Stimulated activated CD8-positive, alpha-beta memory T cell treated with anti-CD3 and anti-CD28 coated beads, Interleukin-7, amount 100 ng/mL, for 48 hours (primary cell): ENCODE measurements around the gene JPT1.
"Not testable (repeated sequence)": the region's sequence is repeated elsewhere in the genome, so short reads cannot be mapped to it uniquely, and the experiment has no call there.

ENCODE experiments used
- DNase-seq, 2 donors: peaks; one replicate each; pipeline ENCODE4 v3.0.0-alpha.2; 2020; ENCODE audit warnings: low read depth in 1 of 2; ENCODE audit errors: extremely low read depth in 1 of 2

JPT1 gene, protein sequence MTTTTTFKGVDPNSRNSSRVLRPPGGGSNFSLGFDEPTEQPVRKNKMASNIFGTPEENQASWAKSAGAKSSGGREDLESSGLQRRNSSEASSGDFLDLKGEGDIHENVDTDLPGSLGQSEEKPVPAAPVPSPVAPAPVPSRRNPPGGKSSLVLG

DNA sequence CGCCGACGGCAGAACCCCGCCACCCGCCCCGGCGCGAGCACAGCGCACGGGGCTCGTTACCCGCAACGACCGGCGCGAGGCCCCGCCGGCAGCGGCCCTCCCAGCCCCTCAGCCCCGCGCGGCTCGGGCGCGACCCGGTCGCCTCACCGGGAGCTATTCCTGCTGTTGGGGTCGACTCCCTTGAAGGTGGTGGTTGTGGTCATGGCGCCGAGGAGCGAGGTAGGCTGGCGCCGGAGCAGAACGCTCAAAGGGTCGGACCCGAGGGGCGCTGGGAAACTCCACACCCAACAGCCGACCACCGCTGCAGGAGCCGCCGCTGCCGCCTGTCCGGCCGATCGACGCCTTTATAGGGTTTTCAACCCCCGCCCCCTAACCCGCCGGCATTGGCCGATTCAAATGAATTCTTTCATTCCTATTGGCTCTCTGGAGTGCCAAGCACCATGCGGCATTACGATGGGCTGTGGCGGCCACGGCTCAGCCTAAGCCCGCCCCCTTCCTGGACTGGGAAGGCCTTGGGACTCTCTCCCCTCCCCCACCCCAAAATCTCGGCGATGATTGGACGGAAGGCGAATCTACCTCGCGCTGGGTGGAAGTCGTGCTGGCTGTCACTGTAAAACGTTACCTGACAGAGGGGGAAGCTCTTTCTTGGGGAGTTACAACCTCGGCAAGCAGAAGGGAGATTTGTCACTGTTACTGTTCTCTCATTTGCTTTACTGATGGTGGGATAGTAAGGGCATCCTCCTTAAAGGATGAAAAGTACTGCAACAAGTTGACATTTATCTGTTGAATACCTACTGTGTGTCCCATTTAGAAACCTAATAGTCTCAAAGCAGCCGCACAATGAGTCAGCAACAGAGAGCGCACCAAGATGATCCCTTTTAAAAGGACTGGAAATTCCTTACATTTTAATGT is at the start of gene JPT1:
Gene JPT1 (minus strand): TSS at position 318 of the 912 bp plus-strand sequence. CDS start 115 bp downstream, at position 203.
- DNase-seq = peak; percentile 93 to 98

DNA sequence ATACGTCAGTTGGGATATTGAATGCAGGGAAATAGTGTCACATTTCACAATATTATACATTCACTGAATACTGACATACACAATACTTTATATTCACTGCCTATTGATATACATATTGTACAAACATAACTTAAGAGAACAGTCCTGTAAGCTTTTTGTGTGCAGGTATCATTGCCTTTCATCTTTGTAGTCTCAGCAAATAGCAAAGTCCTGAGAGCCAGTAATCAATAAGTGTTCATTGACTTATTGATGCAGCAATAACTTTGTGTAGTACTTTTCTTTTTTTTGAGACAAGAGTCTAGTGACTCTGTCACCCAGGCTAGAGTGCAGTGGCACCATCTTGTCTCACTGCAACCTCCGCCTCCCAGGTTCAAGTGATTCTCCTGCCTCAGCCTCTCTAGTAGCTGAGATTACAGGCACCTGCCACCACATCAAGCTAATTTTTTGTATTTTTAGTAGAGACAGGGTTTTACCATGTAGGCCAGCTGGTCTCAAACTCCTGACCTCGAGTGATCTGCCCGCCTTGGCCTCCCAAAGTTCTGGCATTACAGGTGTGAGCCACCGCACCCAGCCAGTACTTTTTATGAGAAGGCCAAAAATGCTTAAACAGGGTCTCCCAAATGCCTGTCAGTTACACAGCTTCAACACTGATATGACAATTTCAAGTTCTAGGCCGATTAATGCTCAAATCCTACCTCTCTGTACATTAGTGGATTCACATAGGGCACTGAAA is 45.7 kb upstream of the JPT1 start:
- no peak for DNase-seq

DNA sequence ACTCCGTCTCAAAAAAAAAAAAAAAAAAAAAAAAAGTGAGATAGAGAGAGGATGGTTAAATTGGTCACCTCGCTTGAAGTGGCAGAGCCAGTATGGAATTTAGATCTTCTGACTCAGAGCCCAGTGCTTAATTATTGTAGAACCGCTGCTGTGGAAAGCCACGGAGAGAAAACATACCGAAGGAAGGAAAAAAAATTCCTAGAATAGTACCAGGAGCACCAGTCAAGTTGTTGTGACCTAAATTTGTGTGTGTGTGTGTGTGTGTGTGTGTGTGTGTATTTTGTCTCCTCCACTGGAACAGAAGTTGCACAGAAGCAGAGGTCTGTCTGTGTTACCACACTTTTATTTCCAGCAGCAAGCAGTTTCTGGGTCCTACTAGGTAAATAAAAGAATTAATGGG is 40.6 kb upstream of the JPT1 start:
- DNase-seq = no peak

DNA sequence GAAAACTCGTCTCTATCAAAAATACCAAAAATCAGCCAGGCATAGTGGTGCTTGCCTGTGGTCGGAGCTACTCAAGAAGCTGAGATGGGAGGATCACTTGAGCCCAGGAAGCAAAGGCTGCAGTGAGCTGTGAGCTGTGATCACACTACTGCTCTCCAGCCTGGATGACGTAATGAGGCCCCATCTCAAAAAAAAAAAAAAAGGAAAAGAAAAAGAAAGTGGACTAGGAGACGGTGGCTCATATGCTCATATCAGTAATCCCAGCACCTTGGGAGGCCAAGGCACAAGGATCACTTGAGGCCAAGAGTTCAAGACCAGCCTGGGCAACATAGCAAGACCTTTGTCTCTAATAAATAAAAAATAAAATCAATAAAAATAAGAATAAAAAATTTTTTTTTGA is 37.3 kb upstream of the JPT1 start:
- DNase-seq = no peak

DNA sequence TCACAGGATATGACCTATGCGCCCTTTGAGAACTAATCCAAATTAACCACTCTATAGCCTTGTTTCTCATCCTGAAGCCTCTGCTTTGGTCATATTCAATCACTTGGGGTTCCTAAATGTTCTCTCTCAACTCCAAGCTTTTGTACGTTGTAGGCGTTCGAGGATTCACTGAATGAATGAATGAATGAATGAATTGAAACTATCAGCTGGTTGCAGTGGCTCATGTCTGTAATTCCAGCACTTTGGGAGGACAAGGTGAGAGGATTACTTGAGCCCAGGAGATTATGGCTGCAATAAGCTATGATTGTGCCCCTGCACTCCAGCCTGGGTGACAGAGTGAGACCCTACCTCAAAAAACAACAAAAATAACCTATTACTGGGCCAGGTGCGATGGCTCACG is 34.3 kb upstream of the JPT1 start:
- no peak for DNase-seq

DNA sequence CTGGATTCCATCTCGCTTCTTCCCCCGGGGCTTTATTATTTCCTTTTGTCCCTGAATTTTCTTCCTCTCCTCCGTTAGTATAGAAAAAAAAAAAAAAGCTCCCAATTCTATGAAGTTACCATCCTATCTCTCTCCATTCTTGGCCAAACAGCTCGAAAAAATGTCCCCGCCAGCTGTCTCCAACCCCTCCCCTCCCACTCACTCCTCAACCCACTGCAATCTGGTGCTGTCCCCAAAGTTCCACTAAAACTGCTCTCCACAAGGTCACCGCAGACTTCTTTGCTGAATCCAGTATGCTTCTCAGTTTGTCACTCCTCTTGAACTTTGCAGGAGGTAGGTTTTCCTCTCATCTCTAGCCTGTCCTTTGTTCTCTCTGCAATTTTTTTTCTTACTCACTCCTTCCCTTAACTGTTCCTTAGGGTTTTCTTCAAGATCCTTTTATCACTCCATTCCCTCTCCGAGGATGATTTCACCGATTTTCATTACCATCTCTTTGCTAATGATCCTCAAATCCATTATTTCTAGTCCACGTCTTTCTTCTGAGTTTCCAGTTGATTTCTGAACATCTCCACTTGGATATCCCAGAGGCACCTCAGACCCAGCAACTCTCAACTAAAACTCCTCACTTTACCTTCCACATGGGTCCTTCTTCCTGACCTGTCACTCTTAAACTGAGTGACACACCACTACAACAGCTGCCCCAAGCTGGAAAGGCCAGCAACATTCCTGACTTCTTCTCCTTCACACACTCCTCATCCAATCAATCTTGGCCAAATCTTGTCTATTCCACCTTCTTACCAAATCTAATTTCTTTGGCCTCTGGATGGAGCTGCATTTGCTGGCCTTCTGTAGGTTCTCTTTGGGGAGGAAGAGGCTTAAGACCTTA is 29.9 kb upstream of the JPT1 start:
- no peak for DNase-seq

DNA sequence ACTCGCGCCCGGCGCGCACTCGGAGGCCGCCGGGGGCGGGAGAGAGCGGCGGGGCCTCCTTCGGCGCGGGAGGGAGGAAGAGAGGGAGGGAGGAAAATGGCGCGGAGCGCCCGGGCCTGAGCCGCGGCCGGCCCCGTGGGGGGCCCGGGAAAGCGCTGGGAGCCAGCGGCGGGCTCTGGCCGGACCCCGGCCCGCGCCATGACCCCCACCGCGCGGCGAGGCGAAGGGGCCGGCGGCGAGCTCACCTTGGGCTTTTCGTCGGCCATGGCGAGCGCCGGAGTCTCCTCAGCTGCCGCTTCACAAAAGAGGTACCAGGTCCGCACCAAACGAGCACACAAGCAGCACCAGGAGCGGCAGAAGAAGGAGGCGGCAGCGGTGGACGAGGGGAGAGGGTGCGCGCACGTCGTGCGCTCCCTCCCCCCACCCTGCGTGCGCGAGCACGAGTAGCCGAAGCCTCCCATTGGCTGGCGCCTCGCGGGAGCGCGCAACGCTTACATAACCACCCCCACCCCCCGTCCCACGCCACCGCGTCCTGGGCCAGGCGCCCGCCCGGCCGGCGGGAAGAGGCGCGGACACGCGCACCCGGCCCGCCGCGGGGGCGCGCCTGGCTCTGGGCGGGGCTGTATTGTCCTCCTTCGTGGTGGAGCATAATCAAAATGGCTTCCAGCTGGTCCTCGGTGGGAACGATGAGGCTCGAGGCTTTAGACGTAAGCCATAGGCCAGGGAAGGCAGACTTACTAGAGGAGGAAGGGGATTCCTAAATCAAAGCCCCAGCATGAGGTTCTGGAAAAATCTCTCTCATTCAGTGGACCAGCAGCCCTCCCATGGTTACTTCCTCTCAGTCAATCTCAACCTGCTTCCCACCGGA is 28.5 kb upstream of the JPT1 start, which contains the start of gene SUMO2:
Gene SUMO2 (minus strand): TSS at position 391 of the 868 bp plus-strand sequence. CDS start 125 bp downstream, at position 266.
- peak; percentile 86 to 93 for DNase-seq

DNA sequence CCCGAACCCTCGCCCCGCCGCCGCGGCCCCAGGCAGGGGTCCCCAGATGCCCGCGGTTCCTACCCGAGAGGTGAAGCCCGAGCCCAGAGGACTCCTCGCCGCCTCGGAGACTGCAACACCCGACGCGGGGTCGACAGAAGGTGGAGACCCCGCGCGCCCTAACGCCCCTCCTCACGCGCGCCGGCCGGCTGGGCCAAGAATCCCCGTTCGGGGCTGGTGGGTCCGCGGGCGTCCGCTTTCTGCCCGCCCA is 27.9 kb upstream of the JPT1 start:
- DNase-seq = no peak

DNA sequence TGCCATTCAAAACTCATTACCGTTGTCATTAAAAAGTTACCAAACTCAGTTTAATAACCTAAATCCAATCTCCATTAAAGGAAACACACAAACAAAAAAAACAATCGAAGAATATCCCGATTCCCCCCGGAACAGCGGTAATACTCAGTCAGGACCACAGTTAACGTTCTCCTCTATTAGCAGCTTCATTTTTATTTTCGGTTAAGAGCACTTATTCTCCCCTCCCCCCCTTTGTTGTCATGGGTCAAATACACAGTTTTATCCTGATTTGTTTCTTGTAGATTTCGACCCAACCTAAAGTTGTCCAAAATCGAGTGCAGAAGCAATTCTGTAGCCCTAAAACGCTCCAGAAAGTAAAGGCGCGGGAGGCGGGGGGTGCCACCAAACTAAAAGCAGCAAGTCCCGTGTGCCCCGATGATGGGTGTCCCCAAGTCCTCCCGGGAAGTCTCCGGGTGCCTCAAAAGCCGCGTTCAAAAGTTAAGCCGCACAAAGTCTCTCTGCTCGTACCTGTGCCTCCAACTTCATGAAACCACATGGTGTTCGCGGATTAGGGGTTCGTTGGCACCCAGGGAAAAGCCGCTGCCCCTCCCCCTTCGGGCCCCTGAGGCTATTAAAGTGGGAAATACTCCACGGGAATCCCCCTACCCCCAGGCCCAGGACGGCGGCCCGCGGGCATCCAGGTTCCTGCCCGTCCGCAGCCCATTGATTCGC is 27.5 kb upstream of the JPT1 start:
- no peak for DNase-seq

DNA sequence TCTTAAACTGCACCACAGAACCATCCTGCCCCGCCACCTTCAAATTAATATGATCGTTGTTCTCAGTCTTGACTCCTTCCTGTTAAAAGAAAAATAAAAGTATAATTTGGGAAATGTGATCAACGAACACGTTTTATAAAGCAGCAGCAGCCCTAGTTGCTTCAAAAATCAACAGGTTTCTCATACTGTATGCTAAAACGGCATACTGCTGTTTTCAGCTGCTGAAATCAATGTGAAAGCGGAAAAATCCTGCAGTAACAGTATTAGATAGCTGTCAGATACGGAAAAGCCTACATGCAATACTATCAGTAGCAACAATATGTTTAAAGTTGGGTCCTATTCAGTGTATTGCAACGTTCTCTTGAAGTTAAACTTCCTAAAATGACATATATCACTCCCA is 26.8 kb upstream of the JPT1 start:
- DNase-seq = no peak

DNA sequence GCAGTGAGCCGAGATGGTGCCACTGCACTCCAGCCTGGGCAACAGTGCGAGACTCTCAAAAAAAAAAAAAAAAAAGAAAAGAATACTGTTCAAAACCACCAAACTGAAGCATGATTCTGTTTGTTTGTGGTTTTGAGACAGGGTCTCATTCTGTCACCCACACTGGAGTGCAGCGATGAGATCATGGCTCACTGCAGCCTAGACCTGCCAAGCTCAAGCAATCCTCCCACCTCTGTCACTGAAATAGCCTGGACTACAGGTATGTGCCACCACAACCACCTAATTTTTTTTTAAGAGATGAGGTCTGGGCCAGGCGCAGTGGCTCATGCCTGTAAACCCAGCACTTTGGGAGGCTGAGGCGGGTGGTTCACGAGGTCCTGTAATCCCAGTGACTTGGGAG is 24.1 kb upstream of the JPT1 start:
- no peak for DNase-seq

DNA sequence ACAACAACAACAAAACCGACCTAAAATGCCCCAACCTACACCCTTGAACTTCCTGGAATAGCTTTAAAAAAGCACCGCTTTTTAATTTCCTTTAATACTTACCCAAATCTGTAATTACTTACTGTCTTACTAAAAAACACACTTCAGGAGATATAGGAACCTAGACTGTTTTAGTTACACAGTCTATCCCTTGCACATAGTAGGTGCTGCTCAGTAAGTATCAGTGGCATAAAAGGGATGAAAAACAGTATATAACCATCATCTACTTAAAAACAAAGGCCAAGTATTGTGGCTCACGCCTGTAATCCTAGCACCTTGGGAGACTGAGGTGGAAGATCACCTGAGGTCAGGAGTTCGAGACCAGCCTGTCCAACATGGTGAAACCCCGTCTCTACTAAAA is 22.3 kb upstream of the JPT1 start:
- DNase-seq = no peak

DNA sequence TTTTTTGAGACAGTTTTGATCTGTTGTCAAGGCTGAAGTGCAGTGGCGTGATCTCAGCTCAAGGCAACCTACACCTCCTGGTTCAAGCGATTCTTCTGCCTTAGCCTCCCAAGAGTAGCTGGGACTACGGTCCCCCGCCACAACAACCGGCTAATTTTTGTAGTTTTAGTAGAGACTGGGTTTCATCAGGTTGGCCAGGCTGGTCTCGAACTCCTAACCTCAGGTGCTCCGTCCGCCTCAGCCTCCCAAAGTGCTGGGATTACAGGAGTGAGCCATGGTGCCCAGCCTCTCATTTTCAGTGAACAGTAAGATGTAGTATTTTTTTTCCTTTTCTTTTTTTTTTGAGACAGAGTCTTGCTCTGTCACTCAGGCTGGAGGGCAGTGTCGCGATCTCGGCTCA is 20.7 kb upstream of the JPT1 start:
- DNase-seq = no peak

DNA sequence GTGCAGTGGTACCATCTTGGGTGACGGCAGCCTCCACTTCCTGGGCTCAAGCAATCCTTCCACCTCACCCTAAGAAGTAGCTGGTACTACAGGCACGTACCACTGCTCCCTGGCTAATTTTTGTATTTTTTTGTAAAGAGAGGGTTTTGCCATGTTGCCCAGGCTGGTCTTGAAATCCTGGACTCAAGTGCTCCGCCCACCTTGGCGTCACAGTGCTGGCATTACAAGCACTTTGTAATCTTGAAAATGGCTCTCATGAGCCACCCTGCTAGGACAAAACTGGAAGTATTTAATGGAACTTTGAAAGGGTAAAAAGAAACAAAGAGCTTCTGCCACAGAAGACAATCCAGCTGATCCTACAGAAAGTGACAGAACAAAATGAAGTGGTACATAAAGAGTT is 19.2 kb upstream of the JPT1 start:
- no peak for DNase-seq

DNA sequence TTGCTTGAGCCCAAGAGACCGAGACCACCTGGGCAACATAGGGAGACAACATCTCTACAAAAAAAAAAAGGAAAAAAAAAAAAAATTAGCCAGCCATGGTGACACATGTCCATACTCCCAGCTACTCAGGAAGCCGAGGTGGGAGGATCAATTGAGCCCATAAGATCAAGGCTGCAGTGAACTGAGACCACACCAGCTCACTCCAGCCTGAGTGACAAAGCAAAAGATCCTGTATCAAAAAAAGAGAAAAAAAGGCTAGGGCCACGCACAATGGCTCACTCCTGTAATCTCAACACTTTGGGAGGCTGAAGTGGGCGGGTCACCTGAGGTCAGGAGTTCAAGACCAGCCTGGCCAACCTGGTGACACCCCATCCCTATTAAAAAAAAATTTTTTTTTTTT is 14.7 kb upstream of the JPT1 start:
- DNase-seq = no peak

DNA sequence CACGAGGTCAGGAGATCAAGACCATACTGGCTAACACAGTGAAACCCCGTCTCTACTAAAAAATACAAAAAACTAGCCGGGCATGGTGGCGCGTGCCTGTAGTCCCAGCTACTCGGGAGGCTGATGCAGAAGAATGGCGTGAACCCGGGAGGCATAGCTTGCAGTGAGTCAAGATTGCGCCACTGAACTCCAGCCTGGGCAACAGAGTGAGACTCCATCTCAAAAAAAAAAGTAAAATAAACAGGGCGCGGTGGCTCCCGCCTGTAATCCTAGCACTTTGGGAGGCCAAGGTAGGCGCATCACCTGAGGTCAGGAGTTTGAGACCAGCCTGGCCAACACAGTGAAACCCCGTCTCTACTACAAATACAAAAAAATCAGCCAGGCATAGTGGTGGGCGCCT is 10.3 kb upstream of the JPT1 start:
- DNase-seq = not testable (repeated sequence)

DNA sequence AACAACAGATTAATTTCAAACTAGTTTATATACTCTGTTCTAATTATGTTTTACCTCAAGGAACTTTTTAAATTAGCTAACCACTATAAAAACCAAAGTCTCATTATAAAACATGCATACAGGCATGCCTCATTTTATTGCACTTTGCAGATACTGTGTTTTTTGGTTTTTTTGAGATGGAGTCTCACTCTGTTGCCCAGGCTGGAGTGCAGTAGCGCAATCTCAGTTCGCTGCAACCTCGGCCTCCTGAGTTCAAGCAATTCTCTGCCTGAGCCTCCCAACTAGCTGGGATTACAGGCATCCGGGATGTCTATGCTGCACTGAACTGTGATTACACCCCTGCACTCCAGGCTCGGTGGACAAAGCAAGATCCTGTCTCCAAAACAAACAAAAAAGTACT is 8.8 kb upstream of the JPT1 start:
- no peak for DNase-seq

DNA sequence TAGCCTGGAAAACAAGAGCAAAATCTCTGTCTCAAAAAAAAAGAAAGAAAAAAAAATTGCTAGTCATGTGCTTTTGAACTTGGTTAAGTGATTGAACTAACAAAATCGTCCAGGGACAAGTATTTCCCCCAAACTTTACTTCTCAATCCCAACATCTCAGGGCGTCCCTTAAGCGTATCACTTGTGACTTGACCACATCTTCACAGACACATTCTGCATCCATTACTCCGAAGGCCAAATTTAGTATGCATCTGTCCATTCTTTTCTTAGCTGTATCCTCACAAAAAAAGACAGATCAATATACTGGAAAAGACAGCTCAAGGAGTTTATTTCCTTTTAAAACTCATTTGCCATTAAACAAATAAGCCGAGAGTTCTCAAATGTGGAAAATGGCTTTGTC is 5.9 kb upstream of the JPT1 start:
- DNase-seq = no peak

DNA sequence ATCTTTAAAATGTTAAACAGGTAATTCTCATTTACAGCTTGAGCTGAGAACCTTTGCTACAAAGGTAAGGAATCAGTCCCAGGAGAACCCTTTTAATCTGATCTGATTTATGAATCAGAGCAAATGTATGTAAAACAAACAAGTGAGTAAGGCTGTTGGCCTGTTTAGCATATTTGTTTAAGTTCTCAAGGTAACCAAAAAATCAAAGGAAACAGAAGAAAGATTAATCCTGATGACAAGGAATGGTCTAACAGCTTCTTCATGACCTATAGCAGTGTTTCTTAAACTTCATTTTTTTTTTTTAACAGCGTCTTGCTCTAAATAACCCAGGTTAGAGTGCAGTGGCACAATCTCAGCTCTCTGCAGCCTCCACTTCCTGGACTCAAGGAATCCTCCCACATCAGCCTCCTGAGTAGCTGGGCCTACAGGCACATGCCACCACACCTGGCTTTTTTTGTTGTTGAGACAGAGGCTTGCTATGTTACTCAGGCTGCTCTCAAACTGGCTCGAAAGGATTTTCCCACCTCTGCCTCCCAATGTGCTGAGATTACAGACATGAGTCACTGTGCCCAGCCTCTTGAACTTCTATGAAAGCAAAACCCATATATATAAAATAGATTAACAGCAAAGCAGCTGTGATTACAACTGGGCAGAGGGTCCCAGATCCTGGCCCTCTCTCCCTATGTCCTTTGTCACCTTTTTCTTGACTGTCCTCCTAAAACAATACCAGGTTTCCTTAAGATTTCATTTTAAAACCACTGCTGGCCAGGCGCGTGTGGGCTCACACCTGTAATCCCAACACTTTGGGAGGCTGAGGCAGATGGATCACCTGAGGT is 5.1 kb upstream of the JPT1 start:
- DNase-seq = no peak
